Astrocyte (in vitro differentiated cells and primary cell): Measurements from ENCODE around the gene ARHGAP6.
"Not testable (repeated sequence)": the region's sequence is repeated elsewhere in the genome, so short reads cannot be mapped to it uniquely, and the experiment has no call there.

ENCODE experiments used
- EZH2 ChIP-seq: IDR thresholded peaks from 2 replicates; pipeline ENCODE4 v1.6.1; 2012; ENCODE audit warnings: mild to moderate bottlenecking, low read length, inconsistent platforms; ENCODE audit not compliant: insufficient read depth
- TF ChIP-seq, protein P1 (sequence below): IDR thresholded peaks from 2 replicates; pipeline ENCODE4 v1.5.1; 2011; ENCODE audit warnings: low read depth, mild to moderate bottlenecking, inconsistent platforms, low read length, moderate library complexity; ENCODE audit not compliant: insufficient read depth

DNA sequence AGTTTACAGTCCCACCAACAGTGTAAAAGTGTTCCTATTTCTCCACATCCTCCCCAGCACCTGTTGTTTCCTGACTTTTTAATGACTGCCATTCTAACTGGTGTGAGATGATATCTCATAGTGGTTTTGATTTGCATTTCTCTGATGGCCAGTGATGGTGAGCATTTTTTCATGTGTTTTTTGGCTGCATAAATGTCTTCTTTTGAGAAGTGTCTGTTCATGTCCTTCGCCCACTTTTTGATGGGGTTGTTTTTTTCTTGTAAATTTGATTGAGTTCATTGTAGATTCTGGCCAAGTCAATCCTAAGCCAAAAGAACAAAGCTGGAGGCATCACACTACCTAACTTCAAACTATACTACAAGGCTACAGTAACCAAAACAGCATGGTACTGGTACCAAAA, 146.5 kb downstream of the ARHGAP6 start:
- TF ChIP-seq, protein P1, sequence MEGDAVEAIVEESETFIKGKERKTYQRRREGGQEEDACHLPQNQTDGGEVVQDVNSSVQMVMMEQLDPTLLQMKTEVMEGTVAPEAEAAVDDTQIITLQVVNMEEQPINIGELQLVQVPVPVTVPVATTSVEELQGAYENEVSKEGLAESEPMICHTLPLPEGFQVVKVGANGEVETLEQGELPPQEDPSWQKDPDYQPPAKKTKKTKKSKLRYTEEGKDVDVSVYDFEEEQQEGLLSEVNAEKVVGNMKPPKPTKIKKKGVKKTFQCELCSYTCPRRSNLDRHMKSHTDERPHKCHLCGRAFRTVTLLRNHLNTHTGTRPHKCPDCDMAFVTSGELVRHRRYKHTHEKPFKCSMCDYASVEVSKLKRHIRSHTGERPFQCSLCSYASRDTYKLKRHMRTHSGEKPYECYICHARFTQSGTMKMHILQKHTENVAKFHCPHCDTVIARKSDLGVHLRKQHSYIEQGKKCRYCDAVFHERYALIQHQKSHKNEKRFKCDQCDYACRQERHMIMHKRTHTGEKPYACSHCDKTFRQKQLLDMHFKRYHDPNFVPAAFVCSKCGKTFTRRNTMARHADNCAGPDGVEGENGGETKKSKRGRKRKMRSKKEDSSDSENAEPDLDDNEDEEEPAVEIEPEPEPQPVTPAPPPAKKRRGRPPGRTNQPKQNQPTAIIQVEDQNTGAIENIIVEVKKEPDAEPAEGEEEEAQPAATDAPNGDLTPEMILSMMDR, result not testable (repeated sequence)
- not testable (repeated sequence) for TF ChIP-seq EZH2
